Superior temporal gyrus (tissue), 1 donor: ENCODE results near the gene HDAC6.
"Not testable (repeated sequence)": the region's sequence is repeated elsewhere in the genome, so short reads cannot be mapped to it uniquely, and the experiment has no call there.

Experiments
- DNase-seq: peaks from one replicate; pipeline ENCODE4 v3.0.0-alpha.2; 2016; ENCODE audit errors: extremely low spot score

HDAC6 gene

GRCh38 chrX:48789366-48790220, 12.3 kb upstream of the HDAC6 start:
- no peak for DNase-seq

GRCh38 chrX:48790477-48790876, 11.4 kb upstream of the HDAC6 start:
- DNase-seq, result no peak

- DNase-seq, result no peak
Observed at GRCh38 chrX:48791063-48791820, 10.6 kb upstream of the HDAC6 start.

- DNase-seq, result no peak
Observed at GRCh38 chrX:48792219-48792618, 9.6 kb upstream of the HDAC6 start.

GRCh38 chrX:48793935-48794334, 7.9 kb upstream of the HDAC6 start:
- DNase-seq, result no peak

GRCh38 chrX:48794340-48794910, 7.4 kb upstream of the HDAC6 start:
- DNase-seq, result no peak

GRCh38 chrX:48794911-48795515, 6.9 kb upstream of the HDAC6 start:
- DNase-seq, result no peak

- no peak for DNase-seq
Observed at GRCh38 chrX:48798318-48798717, 3.5 kb upstream of the HDAC6 start.

- DNase-seq, result no peak
Observed at GRCh38 chrX:48800574-48801279, 1.1 kb upstream of the HDAC6 start.

GRCh38 chrX:48802089-48802904, 430 bp downstream of the HDAC6 start:
- peak; percentile 14 for DNase-seq

- no peak for DNase-seq
Observed at GRCh38 chrX:48802905-48803200, 986 bp downstream of the HDAC6 start.

- DNase-seq, result no peak
Observed at GRCh38 chrX:48806081-48806480, 4.2 kb downstream of the HDAC6 start.

- no peak for DNase-seq
Observed at GRCh38 chrX:48813644-48814043, 11.8 kb downstream of the HDAC6 start.

GRCh38 chrX:48814722-48815121, 12.9 kb downstream of the HDAC6 start:
- no peak for DNase-seq

GRCh38 chrX:48815266-48815665, 13.4 kb downstream of the HDAC6 start:
- DNase-seq, result no peak

- DNase-seq, result no peak
Observed at GRCh38 chrX:48816014-48816810, 14.3 kb downstream of the HDAC6 start.

- no peak for DNase-seq
Observed at GRCh38 chrX:48818098-48818497, 16.2 kb downstream of the HDAC6 start.

GRCh38 chrX:48818866-48819265, 17.0 kb downstream of the HDAC6 start:
- no peak for DNase-seq

- not testable (repeated sequence) for DNase-seq
Observed at GRCh38 chrX:48819394-48819793, 17.5 kb downstream of the HDAC6 start.

- DNase-seq, result no peak
Observed at GRCh38 chrX:48823053-48823452, 21.2 kb downstream of the HDAC6 start.
